ENCODE results near the gene ZNF276. TPM values are rescaled to one million over a fixed set of nuclear protein-coding genes. Genes with fewer than 3 reads are reported as not detected.

The ZNF276 gene
- total RNA-seq, 1 experiment from 2014 or later: 30.6 TPM

DNA sequence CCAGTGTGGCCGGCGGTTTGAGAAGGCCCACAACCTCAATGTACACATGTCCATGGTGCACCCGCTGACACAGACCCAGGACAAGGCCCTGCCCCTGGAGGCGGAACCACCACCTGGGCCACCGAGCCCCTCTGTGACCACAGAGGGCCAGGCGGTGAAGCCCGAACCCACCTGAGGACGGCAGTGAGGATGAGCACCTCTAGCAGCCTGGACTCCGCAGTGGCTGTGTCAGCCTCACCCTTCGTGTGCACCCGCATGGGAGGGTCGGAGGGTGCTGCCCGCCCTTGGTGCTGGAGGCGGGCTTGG lies 16.7 kb downstream of the ZNF276 start:
- no TSS peak for BruUV-seq (replicated peaks)
- TF ChIP-seq, protein P1, sequence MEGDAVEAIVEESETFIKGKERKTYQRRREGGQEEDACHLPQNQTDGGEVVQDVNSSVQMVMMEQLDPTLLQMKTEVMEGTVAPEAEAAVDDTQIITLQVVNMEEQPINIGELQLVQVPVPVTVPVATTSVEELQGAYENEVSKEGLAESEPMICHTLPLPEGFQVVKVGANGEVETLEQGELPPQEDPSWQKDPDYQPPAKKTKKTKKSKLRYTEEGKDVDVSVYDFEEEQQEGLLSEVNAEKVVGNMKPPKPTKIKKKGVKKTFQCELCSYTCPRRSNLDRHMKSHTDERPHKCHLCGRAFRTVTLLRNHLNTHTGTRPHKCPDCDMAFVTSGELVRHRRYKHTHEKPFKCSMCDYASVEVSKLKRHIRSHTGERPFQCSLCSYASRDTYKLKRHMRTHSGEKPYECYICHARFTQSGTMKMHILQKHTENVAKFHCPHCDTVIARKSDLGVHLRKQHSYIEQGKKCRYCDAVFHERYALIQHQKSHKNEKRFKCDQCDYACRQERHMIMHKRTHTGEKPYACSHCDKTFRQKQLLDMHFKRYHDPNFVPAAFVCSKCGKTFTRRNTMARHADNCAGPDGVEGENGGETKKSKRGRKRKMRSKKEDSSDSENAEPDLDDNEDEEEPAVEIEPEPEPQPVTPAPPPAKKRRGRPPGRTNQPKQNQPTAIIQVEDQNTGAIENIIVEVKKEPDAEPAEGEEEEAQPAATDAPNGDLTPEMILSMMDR (IDR thresholded peaks at IDR 0.05; ENCODE audit: unreplicated experiment): no peak
- Mint-ChIP-seq H3K9me3 (ENCODE audit: low read depth, unreplicated experiment) (no peaks in the 10 kb centered on the region), H3K4me3 (ENCODE audit: low read depth, unreplicated experiment) (no peak overlapping the region), H3K27ac (ENCODE audit: unreplicated experiment) (peak overlapping the region; percentile 14), H3K27me3 (ENCODE audit: unreplicated experiment) (no peaks in the 10 kb centered on the region), H3K4me1 (ENCODE audit: low read depth, unreplicated experiment) (no peaks in the 10 kb centered on the region), H3K36me3 (ENCODE audit: insufficient read depth, unreplicated experiment) (peaks cover 98% of the 10 kb centered on the region)
- intact Hi-C loops (cut with micrococcal nuclease; ENCODE audit: unreplicated experiment): no loop called here
- CTCF ChIA-PET: no interaction called here
- DNase-seq: no peak

DNA sequence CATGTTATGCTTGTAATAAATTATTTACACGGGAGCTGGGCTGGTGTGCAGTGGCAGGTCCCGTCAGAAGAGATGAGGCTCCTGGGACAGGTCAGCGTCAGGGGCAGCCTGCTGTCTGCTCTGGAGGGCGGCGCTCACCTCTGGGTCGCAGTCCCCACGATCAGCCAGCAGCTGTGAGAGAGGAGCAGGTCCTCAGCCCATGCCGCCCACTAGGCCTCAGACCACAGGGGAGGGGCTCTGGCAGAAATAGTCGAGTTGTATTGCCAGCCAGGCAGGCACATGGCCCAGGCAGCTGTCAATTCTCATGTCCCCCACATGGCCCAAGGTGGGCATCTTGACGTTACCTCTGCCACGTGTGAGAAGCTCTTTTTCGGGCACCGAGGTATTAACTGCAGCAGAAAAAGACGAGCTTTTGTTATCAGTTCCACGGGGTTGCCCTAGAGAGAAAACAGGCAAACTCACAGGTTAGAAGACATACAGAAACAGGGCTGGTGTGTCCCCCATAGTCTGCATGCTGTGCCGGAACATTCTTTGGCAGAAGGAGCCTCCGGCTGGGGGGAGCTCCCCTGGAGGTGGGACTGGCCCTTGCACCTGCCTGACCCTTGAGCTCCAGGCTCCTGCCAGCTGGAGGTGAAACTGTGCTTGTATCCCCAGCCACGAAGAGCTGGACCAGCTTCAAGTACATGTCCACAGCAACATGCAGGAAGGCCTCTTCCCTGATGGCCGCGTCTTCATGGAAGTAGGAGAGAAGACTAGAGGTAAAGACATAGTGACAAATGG lies 17.4 kb downstream of the ZNF276 start:
- TSS peak; percentile 9 for BruUV-seq (replicated peaks)
- Mint-ChIP-seq H3K4me3 (ENCODE audit: low read depth, unreplicated experiment) (no peak overlapping the region), H3K4me1 (ENCODE audit: low read depth, unreplicated experiment) (no peaks in the 10 kb centered on the region), H3K27ac (ENCODE audit: unreplicated experiment) (no peak overlapping the region), H3K36me3 (ENCODE audit: insufficient read depth, unreplicated experiment) (peaks cover 97% of the 10 kb centered on the region), H3K27me3 (ENCODE audit: unreplicated experiment) (no peaks in the 10 kb centered on the region), H3K9me3 (ENCODE audit: low read depth, unreplicated experiment) (no peaks in the 10 kb centered on the region)
- TF ChIP-seq, protein P1 (IDR thresholded peaks at IDR 0.05; ENCODE audit: unreplicated experiment): no peak
- intact Hi-C loops (cut with micrococcal nuclease; ENCODE audit: unreplicated experiment): no loop called here
- DNase-seq: no peak
- CTCF ChIA-PET: no interaction called here

DNA sequence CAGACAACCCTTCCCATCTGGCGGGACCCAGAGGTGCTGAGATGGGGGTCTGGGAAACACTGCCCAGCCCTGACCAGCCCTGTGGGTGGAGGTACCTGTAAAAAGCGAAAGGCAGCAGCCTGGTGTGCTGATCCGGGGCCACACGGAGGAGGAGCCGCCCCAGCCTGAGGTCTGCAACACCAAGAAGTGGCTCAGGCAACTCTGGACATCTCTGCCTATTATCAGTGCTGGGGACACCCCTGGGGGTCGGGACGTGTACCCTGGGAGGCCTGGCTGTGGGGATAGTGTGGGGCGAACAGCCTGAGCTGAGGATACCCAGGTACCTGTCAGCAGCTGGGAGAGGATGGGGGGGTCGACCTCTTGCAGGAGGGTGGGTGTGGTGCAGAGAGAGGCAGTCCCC lies 18.0 kb downstream of the ZNF276 start:
- Mint-ChIP-seq H3K4me1 (ENCODE audit: low read depth, unreplicated experiment) (no peaks in the 10 kb centered on the region), H3K27me3 (ENCODE audit: unreplicated experiment) (no peaks in the 10 kb centered on the region), H3K36me3 (ENCODE audit: insufficient read depth, unreplicated experiment) (peaks cover 97% of the 10 kb centered on the region), H3K4me3 (ENCODE audit: low read depth, unreplicated experiment) (no peak overlapping the region), H3K9me3 (ENCODE audit: low read depth, unreplicated experiment) (no peaks in the 10 kb centered on the region), H3K27ac (ENCODE audit: unreplicated experiment) (no peak overlapping the region)
- CTCF ChIA-PET: no interaction called here
- intact Hi-C loops (cut with micrococcal nuclease; ENCODE audit: unreplicated experiment): no loop called here
- TF ChIP-seq, protein P1 (IDR thresholded peaks at IDR 0.05; ENCODE audit: unreplicated experiment): no peak
- no peak for DNase-seq
- no TSS peak for BruUV-seq (replicated peaks)

DNA sequence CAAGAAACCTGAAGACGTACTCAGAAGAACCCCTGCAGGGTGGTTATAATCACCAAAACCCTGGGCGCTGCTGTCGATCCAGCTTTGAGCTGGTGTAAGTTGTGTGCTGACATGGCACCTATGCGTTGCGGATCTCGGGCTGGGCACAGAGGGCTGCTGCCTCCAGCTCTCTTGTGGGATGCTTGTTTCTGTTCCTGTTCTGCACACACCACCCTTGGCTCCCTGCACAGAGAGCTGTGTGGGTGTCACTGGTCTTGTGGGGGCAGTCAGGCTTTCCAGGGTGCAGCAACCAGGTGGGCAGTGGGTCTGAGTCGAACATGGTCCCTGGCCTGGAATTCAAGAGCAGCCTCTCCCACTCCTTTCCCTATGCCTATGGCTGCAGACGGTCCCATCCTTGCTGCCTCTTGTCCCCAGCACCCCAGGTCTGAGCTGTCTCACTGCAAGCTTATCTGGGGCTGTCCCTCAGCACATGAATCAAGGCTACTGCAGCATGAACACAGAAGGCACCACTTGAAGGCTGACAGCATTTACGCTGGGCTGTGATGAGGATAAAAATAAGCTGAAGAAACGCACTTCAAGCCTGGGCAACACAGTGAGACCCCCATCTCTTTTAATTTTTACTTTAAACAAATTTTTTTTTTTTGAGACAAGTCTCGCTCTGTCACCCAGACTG lies 20.1 kb downstream of the ZNF276 start:
- CTCF ChIA-PET: no interaction called here
- peak overlapping the region; percentile 34 for H3K27ac Mint-ChIP-seq (ENCODE audit: unreplicated experiment)
- DNase-seq: no peak
- TF ChIP-seq, protein P1 (IDR thresholded peaks at IDR 0.05; ENCODE audit: unreplicated experiment): no peak
- intact Hi-C loops (cut with micrococcal nuclease; ENCODE audit: unreplicated experiment): no loop called here
- no peak overlapping the region for H3K4me3 Mint-ChIP-seq (ENCODE audit: low read depth, unreplicated experiment)
- no peaks in the 10 kb centered on the region for H3K4me1 Mint-ChIP-seq (ENCODE audit: low read depth, unreplicated experiment)
- no peaks in the 10 kb centered on the region for H3K9me3 Mint-ChIP-seq (ENCODE audit: low read depth, unreplicated experiment)
- BruUV-seq (replicated peaks): no TSS peak
- peaks cover 91% of the 10 kb centered on the region for H3K36me3 Mint-ChIP-seq (ENCODE audit: insufficient read depth, unreplicated experiment)
- H3K27me3 Mint-ChIP-seq (ENCODE audit: unreplicated experiment): no peaks in the 10 kb centered on the region

Measured in Calu3 (cell line).